Measurements from ENCODE around the gene GRIK2. TPM values are rescaled to one million over a fixed set of nuclear protein-coding genes. Genes with fewer than 3 reads are reported as not detected.

GRIK2 gene
- total RNA-seq, 2 experiments from 2014 or later, result not detected

- Mint-ChIP-seq H3K36me3 (no peaks in the 10 kb centered on the region), H3K4me1 (ENCODE audit: low read depth) (no peaks in the 10 kb centered on the region), H3K27ac (no peak overlapping the region), H3K27me3 (no peaks in the 10 kb centered on the region), H3K4me3 (no peak overlapping the region), H3K9me3 (no peaks in the 10 kb centered on the region)
- intact Hi-C loops (cut with micrococcal nuclease), result no loop called here
- no peak for DNase-seq
- CTCF ChIA-PET, result no interaction called here
- POLR2A ChIA-PET, result no interaction called here
These were observed 334.9 kb downstream of the GRIK2 start for GRCh38 chr6:101728388-101728787.

GRCh38 chr6:101728956-101729355 is 335.4 kb downstream of the GRIK2 start:
- no peaks in the 10 kb centered on the region for H3K27me3 Mint-ChIP-seq
- H3K4me1 Mint-ChIP-seq (ENCODE audit: low read depth), result no peaks in the 10 kb centered on the region
- no peak for DNase-seq
- CTCF ChIA-PET, result no interaction called here
- no peaks in the 10 kb centered on the region for H3K36me3 Mint-ChIP-seq
- no peak overlapping the region for H3K4me3 Mint-ChIP-seq
- no peak overlapping the region for H3K27ac Mint-ChIP-seq
- POLR2A ChIA-PET, result no interaction called here
- H3K9me3 Mint-ChIP-seq, result no peaks in the 10 kb centered on the region
- intact Hi-C loops (cut with micrococcal nuclease), result no loop called here

GRCh38 chr6:101730954-101731353 is 337.4 kb downstream of the GRIK2 start:
- no peak for DNase-seq
- H3K27me3 Mint-ChIP-seq, result no peaks in the 10 kb centered on the region
- H3K9me3 Mint-ChIP-seq, result peaks cover 9% of the 10 kb centered on the region
- H3K36me3 Mint-ChIP-seq, result no peaks in the 10 kb centered on the region
- intact Hi-C loops (cut with micrococcal nuclease), result no loop called here
- no peak overlapping the region for H3K27ac Mint-ChIP-seq
- POLR2A ChIA-PET, result no interaction called here
- CTCF ChIA-PET, result no interaction called here
- H3K4me3 Mint-ChIP-seq, result no peak overlapping the region
- no peaks in the 10 kb centered on the region for H3K4me1 Mint-ChIP-seq (ENCODE audit: low read depth)

- Mint-ChIP-seq H3K4me3 (no peak overlapping the region), H3K27me3 (no peaks in the 10 kb centered on the region), H3K36me3 (no peaks in the 10 kb centered on the region), H3K4me1 (ENCODE audit: low read depth) (no peaks in the 10 kb centered on the region), H3K9me3 (peaks cover 18% of the 10 kb centered on the region), H3K27ac (no peak overlapping the region)
- intact Hi-C loops (cut with micrococcal nuclease), result no loop called here
- POLR2A ChIA-PET, result no interaction called here
- DNase-seq, result no peak
- CTCF ChIA-PET, result no interaction called here
These were observed 340.4 kb downstream of the GRIK2 start for GRCh38 chr6:101733899-101734298.

GRCh38 chr6:101738481-101738880 is 345.0 kb downstream of the GRIK2 start:
- H3K27me3 Mint-ChIP-seq, result no peaks in the 10 kb centered on the region
- no peaks in the 10 kb centered on the region for H3K36me3 Mint-ChIP-seq
- H3K27ac Mint-ChIP-seq, result no peak overlapping the region
- CTCF ChIA-PET, result no interaction called here
- intact Hi-C loops (cut with micrococcal nuclease), result no loop called here
- H3K9me3 Mint-ChIP-seq, result peaks cover 18% of the 10 kb centered on the region
- POLR2A ChIA-PET, result no interaction called here
- no peaks in the 10 kb centered on the region for H3K4me1 Mint-ChIP-seq (ENCODE audit: low read depth)
- no peak overlapping the region for H3K4me3 Mint-ChIP-seq
- no peak for DNase-seq

GRCh38 chr6:101740631-101741030 is 347.1 kb downstream of the GRIK2 start:
- ChIA-PET CTCF (no interaction called here), POLR2A (no interaction called here)
- Mint-ChIP-seq H3K36me3 (no peaks in the 10 kb centered on the region), H3K27me3 (no peaks in the 10 kb centered on the region), H3K9me3 (peaks cover 10% of the 10 kb centered on the region), H3K4me3 (no peak overlapping the region), H3K4me1 (ENCODE audit: low read depth) (no peaks in the 10 kb centered on the region), H3K27ac (no peak overlapping the region)
- intact Hi-C loops (cut with micrococcal nuclease), result no loop called here
- DNase-seq, result no peak

- CTCF ChIA-PET, result no interaction called here
- Mint-ChIP-seq H3K9me3 (peaks cover 6% of the 10 kb centered on the region), H3K36me3 (no peaks in the 10 kb centered on the region), H3K27me3 (no peaks in the 10 kb centered on the region), H3K27ac (no peak overlapping the region), H3K4me1 (ENCODE audit: low read depth) (no peaks in the 10 kb centered on the region), H3K4me3 (no peak overlapping the region)
- intact Hi-C loops (cut with micrococcal nuclease), result no loop called here
- POLR2A ChIA-PET, result interaction anchor here (0.8 kb wide), 1 partner anchor 495 kb away, joined by 3 read pairs; no protein-coding TSS in a partner anchor
- DNase-seq, result no peak
These were observed 348.1 kb downstream of the GRIK2 start for GRCh38 chr6:101741474-101742171.

- no peak overlapping the region for H3K4me3 Mint-ChIP-seq
- H3K36me3 Mint-ChIP-seq, result no peaks in the 10 kb centered on the region
- CTCF ChIA-PET, result no interaction called here
- no peak for DNase-seq
- H3K9me3 Mint-ChIP-seq, result peaks cover 2% of the 10 kb centered on the region
- intact Hi-C loops (cut with micrococcal nuclease), result no loop called here
- H3K27ac Mint-ChIP-seq, result no peak overlapping the region
- H3K27me3 Mint-ChIP-seq, result no peaks in the 10 kb centered on the region
- POLR2A ChIA-PET, result no interaction called here
- no peaks in the 10 kb centered on the region for H3K4me1 Mint-ChIP-seq (ENCODE audit: low read depth)
These were observed 353.7 kb downstream of the GRIK2 start for GRCh38 chr6:101747160-101747559.

- POLR2A ChIA-PET, result no interaction called here
- no peak overlapping the region for H3K27ac Mint-ChIP-seq
- no peaks in the 10 kb centered on the region for H3K27me3 Mint-ChIP-seq
- no peaks in the 10 kb centered on the region for H3K4me1 Mint-ChIP-seq (ENCODE audit: low read depth)
- no peak overlapping the region for H3K4me3 Mint-ChIP-seq
- H3K9me3 Mint-ChIP-seq, result peaks cover 2% of the 10 kb centered on the region
- intact Hi-C loops (cut with micrococcal nuclease), result no loop called here
- no peak for DNase-seq
- H3K36me3 Mint-ChIP-seq, result no peaks in the 10 kb centered on the region
- CTCF ChIA-PET, result no interaction called here
These were observed 354.2 kb downstream of the GRIK2 start for GRCh38 chr6:101747716-101748115.

- H3K27ac Mint-ChIP-seq, result no peak overlapping the region
- CTCF ChIA-PET, result no interaction called here
- no peaks in the 10 kb centered on the region for H3K4me1 Mint-ChIP-seq (ENCODE audit: low read depth)
- H3K9me3 Mint-ChIP-seq, result no peaks in the 10 kb centered on the region
- no peak for DNase-seq
- intact Hi-C loops (cut with micrococcal nuclease), result no loop called here
- no peaks in the 10 kb centered on the region for H3K36me3 Mint-ChIP-seq
- H3K4me3 Mint-ChIP-seq, result no peak overlapping the region
- H3K27me3 Mint-ChIP-seq, result no peaks in the 10 kb centered on the region
- POLR2A ChIA-PET, result no interaction called here
These were observed 362.4 kb downstream of the GRIK2 start for GRCh38 chr6:101755931-101756330.

- H3K4me3 Mint-ChIP-seq, result no peak overlapping the region
- no peaks in the 10 kb centered on the region for H3K9me3 Mint-ChIP-seq
- H3K36me3 Mint-ChIP-seq, result no peaks in the 10 kb centered on the region
- H3K27ac Mint-ChIP-seq, result no peak overlapping the region
- H3K27me3 Mint-ChIP-seq, result no peaks in the 10 kb centered on the region
- ChIA-PET CTCF (no interaction called here), POLR2A (no interaction called here)
- no peaks in the 10 kb centered on the region for H3K4me1 Mint-ChIP-seq (ENCODE audit: low read depth)
- intact Hi-C loops (cut with micrococcal nuclease), result no loop called here
- no peak for DNase-seq
These were observed 364.9 kb downstream of the GRIK2 start for GRCh38 chr6:101758368-101758767.

GRCh38 chr6:101760843-101761621 is 367.5 kb downstream of the GRIK2 start:
- intact Hi-C loops (cut with micrococcal nuclease), result no loop called here
- CTCF ChIA-PET, result no interaction called here
- no peak for DNase-seq
- H3K27me3 Mint-ChIP-seq, result no peaks in the 10 kb centered on the region
- H3K36me3 Mint-ChIP-seq, result no peaks in the 10 kb centered on the region
- POLR2A ChIA-PET, result no interaction called here
- H3K27ac Mint-ChIP-seq, result no peak overlapping the region
- H3K4me3 Mint-ChIP-seq, result no peak overlapping the region
- no peaks in the 10 kb centered on the region for H3K9me3 Mint-ChIP-seq
- H3K4me1 Mint-ChIP-seq (ENCODE audit: low read depth), result no peaks in the 10 kb centered on the region

- H3K4me3 Mint-ChIP-seq, result no peak overlapping the region
- POLR2A ChIA-PET, result no interaction called here
- CTCF ChIA-PET, result no interaction called here
These were observed 369.3 kb downstream of the GRIK2 start for GRCh38 chr6:101762851-101763250.

More at GRCh38 chr6:101762851-101763250, 369.3 kb downstream of the GRIK2 start:
- H3K27ac Mint-ChIP-seq, result no peak overlapping the region
- no peaks in the 10 kb centered on the region for H3K9me3 Mint-ChIP-seq
- intact Hi-C loops (cut with micrococcal nuclease), result no loop called here
- H3K27me3 Mint-ChIP-seq, result no peaks in the 10 kb centered on the region
- H3K4me1 Mint-ChIP-seq (ENCODE audit: low read depth), result no peaks in the 10 kb centered on the region
- no peaks in the 10 kb centered on the region for H3K36me3 Mint-ChIP-seq
- no peak for DNase-seq
